ENCODE results near the gene RAB20.
A peak's percentile ranks its signal among the peaks of the same experiment; 100 is the strongest.
"Not testable (repeated sequence)": the region's sequence is repeated elsewhere in the genome, so short reads cannot be mapped to it uniquely, and the experiment has no call there.

Gene RAB20

DNA sequence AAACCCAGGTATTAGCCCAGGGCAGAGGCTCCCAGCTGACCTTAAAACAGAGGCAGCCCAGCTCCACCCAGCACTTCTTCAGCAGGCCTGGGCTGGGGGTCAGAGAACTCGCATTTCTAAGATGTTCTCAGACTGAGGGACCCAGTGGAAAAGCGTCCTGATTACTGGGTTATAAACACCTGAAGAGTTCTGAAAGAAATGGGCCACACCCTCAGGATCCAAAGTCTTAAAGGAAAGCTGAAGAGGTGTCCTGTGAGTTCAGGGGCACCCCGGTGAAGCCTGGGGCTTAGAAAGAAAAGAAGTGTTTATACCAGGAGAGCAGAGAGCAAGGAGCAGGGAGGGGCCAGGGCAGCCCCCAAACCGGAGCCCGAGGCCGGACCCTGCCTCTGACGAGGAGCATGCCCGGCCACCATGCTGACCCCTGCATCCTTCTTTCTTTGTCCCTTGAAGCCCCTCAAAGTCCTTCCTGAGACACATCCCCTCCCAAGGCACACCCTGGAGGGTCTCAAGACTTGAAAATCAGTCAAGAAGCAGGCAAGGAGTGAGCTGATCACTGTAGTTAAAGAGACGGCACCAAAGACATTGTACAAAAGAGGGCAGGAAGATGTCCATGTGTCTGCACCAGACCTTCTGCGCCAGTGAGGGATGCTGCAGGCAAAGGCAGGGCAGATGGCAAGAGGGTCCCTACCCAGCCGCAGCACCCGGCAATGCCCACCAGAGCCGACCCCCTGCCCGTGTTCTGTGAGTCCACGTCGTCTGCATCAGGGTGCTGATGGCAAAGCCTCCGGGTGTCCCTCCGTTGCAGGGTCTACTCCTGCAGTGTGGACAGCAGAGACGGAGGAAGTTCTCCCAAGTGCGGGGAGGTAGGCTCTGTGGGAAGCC, 10.6 kb upstream of the RAB20 start:
- no peak overlapping the region for H3K9ac ChIP-seq (ENCODE audit: low read depth, low read length)
- no peaks in the 10 kb centered on the region for H3K9me3 ChIP-seq (ENCODE audit: control insufficient read depth, insufficient read depth, low read length)
- no peaks in the 10 kb centered on the region for H3K36me3 ChIP-seq (ENCODE audit: control insufficient read depth, insufficient read depth, low read length)
- no peak overlapping the region for H3K4me3 ChIP-seq (ENCODE audit: low read depth, low read length)
- H3K27me3 ChIP-seq (ENCODE audit: control insufficient read depth, insufficient read depth, low read length), result no peaks in the 10 kb centered on the region
- H3K4me1 ChIP-seq (ENCODE audit: control insufficient read depth, insufficient read depth, low read length), result no peaks in the 10 kb centered on the region

DNA sequence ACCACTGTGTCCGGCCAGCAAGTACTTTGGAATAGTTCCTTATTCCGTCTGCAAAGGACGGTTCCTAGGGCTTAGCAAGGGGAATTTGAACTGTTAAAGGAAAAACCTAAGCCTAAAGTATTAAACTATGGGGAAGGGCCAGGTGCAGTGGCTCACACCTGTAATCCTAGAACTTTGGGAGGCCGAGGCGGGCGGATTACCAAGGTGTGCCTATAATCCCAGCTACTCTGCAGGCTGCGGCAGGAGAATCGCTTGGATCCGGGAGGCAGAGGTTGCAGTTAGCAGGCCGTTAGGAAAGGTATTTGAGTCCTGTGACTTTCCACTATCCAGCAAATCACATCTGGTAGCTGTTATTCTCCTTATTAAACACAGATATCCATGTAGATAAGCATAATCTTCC, 9.4 kb upstream of the RAB20 start:
- Histone ChIP-seq H3K4me1 (ENCODE audit: control insufficient read depth, insufficient read depth, low read length) (no peaks in the 10 kb centered on the region), H3K27me3 (ENCODE audit: control insufficient read depth, insufficient read depth, low read length) (no peaks in the 10 kb centered on the region), H3K9me3 (ENCODE audit: control insufficient read depth, insufficient read depth, low read length) (no peaks in the 10 kb centered on the region), H3K9ac (ENCODE audit: low read depth, low read length) (no peak overlapping the region), H3K4me3 (ENCODE audit: low read depth, low read length) (no peak overlapping the region), H3K36me3 (ENCODE audit: control insufficient read depth, insufficient read depth, low read length) (no peaks in the 10 kb centered on the region)

DNA sequence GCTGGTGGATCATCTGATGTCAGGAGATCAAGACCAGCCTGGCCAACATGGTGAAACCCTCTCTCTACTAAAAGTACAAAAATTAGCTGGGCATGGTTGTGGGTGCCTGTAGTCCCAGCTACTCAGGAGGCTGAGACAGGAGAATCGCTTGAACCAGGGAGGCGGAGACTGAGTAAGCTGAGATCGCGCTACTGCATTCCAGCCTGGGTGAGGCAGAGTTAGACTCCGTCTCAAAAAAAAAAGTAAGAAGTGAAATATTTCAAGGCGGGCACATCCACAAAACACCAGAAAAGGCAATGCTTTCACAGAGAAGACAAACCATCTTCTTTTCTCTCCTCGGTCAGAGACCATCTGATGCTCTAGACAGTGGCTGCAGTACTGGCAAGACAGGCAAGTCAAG, 8.4 kb upstream of the RAB20 start:
- H3K36me3 ChIP-seq (ENCODE audit: control insufficient read depth, insufficient read depth, low read length); H3K9ac ChIP-seq (ENCODE audit: low read depth, low read length); H3K9me3 ChIP-seq (ENCODE audit: control insufficient read depth, insufficient read depth, low read length); H3K4me3 ChIP-seq (ENCODE audit: low read depth, low read length); H3K4me1 ChIP-seq (ENCODE audit: control insufficient read depth, insufficient read depth, low read length); H3K27me3 ChIP-seq (ENCODE audit: control insufficient read depth, insufficient read depth, low read length): not testable (repeated sequence)

DNA sequence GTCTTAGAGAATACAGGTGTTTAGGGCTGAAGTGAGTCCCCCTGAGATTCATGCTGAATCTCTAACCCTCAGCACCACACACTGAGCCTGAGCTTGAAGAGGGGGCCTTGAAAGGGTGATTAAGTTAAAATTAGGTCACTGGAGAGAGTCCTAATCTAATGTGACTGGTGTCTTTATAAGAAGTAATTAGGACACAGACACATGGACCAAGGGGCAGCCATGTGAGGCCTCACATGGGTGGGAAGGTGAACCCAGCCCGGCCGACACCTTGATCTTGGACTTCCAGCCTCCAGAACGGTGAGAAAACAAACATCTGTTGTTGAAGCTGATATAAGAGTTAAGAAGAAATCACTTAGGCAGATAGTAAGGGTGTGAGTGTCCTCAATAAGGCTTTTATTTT, 7.1 kb upstream of the RAB20 start:
- H3K9ac ChIP-seq (ENCODE audit: low read depth, low read length), result no peak overlapping the region
- H3K9me3 ChIP-seq (ENCODE audit: control insufficient read depth, insufficient read depth, low read length), result no peaks in the 10 kb centered on the region
- H3K27me3 ChIP-seq (ENCODE audit: control insufficient read depth, insufficient read depth, low read length), result no peaks in the 10 kb centered on the region
- H3K36me3 ChIP-seq (ENCODE audit: control insufficient read depth, insufficient read depth, low read length), result no peaks in the 10 kb centered on the region
- peaks cover 3% of the 10 kb centered on the region for H3K4me1 ChIP-seq (ENCODE audit: control insufficient read depth, insufficient read depth, low read length)
- no peak overlapping the region for H3K4me3 ChIP-seq (ENCODE audit: low read depth, low read length)

DNA sequence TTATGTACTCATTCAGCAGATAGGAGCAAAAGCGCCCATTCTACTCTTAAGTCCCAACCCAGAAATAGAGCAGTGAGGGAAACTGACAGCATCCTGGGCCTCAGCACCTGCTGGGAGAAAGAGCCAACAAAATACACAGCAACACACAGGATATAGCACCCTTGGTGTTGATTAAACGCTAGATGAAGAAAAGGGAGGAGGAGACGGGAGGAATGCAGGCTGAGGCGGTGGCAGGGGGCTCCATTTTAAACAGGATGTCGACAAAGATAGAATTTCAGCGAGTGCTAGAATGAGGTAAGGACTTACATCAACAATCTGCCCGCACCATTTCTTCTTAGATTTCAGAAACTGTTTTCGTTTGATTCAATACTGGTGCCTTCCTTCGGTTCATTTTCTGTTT, 4.6 kb upstream of the RAB20 start:
- H3K27me3 ChIP-seq (ENCODE audit: control insufficient read depth, insufficient read depth, low read length), result peaks cover 5% of the 10 kb centered on the region
- no peak overlapping the region for H3K9ac ChIP-seq (ENCODE audit: low read depth, low read length)
- peaks cover 3% of the 10 kb centered on the region for H3K4me1 ChIP-seq (ENCODE audit: control insufficient read depth, insufficient read depth, low read length)
- H3K9me3 ChIP-seq (ENCODE audit: control insufficient read depth, insufficient read depth, low read length), result no peaks in the 10 kb centered on the region
- H3K4me3 ChIP-seq (ENCODE audit: low read depth, low read length), result no peak overlapping the region
- H3K36me3 ChIP-seq (ENCODE audit: control insufficient read depth, insufficient read depth, low read length), result no peaks in the 10 kb centered on the region

DNA sequence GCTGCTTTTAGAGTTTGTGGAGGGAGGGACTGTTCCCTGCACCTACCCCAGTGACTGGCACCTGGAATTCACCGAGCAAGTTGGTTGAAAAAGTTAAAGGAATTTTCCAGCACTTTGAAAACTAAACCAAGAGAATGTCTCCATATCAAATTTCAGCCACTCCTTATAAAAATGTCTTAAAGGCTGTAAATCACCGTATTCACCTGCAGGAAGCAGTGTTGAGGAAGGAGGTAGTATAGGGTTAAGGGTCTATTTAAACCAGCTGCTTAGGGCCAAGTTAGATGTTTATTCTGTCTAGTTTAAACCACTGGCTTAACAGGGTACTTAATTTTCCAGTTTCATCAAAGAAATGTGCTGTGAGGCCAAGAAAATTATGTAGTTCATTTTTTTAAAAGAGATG, 3.8 kb upstream of the RAB20 start:
- no peak overlapping the region for H3K9ac ChIP-seq (ENCODE audit: low read depth, low read length)
- peaks cover 9% of the 10 kb centered on the region for H3K27me3 ChIP-seq (ENCODE audit: control insufficient read depth, insufficient read depth, low read length)
- H3K36me3 ChIP-seq (ENCODE audit: control insufficient read depth, insufficient read depth, low read length), result no peaks in the 10 kb centered on the region
- no peak overlapping the region for H3K4me3 ChIP-seq (ENCODE audit: low read depth, low read length)
- H3K9me3 ChIP-seq (ENCODE audit: control insufficient read depth, insufficient read depth, low read length), result no peaks in the 10 kb centered on the region
- H3K4me1 ChIP-seq (ENCODE audit: control insufficient read depth, insufficient read depth, low read length), result peaks cover 3% of the 10 kb centered on the region

DNA sequence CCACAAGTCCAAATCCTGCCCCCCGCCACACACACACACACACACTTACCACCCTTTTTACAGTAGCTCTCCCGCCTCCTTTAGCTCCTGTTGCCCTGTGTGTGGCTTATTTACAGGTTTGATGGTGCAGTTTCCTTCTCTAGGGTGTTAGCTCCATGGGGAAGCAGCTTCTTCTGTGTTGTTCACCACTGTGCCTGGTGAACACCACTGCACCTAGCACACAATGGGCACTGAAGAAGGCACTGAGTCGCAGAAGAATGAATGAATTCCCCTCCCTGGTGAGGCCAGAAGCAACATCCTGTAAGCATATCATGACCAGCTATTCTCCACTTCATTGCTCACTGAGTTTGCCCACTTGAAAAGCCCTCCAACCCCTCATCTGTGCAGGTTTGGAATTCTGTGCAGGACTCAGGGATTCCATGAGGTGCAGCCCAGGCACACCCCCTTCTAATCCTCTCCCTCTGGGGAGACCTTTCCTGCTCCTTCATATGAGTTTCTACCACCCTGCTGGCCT, 3.0 kb upstream of the RAB20 start:
- Histone ChIP-seq H3K27me3 (ENCODE audit: control insufficient read depth, insufficient read depth, low read length) (peaks cover 9% of the 10 kb centered on the region), H3K4me3 (ENCODE audit: low read depth, low read length) (no peak overlapping the region), H3K4me1 (ENCODE audit: control insufficient read depth, insufficient read depth, low read length) (peaks cover 3% of the 10 kb centered on the region), H3K36me3 (ENCODE audit: control insufficient read depth, insufficient read depth, low read length) (no peaks in the 10 kb centered on the region), H3K9me3 (ENCODE audit: control insufficient read depth, insufficient read depth, low read length) (no peaks in the 10 kb centered on the region), H3K9ac (ENCODE audit: low read depth, low read length) (no peak overlapping the region)

DNA sequence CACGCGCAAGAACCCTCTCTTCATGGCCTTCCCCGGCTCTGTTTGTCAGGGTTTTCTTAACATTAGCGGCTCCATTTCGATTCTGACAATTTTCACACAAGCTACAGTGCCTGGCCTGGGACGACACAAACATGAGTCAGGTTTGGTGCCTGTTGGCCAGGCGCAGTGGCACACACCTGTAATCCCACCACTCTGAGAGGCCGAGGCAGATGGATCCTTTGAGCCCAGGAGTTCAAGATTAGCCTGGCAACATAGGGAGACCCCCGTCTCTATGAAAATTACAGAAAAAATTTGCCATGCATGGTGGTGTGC, 1.9 kb upstream of the RAB20 start:
- Histone ChIP-seq H3K4me3 (ENCODE audit: low read depth, low read length) (no peak overlapping the region), H3K36me3 (ENCODE audit: control insufficient read depth, insufficient read depth, low read length) (no peaks in the 10 kb centered on the region), H3K9me3 (ENCODE audit: control insufficient read depth, insufficient read depth, low read length) (no peaks in the 10 kb centered on the region), H3K4me1 (ENCODE audit: control insufficient read depth, insufficient read depth, low read length) (peaks cover 3% of the 10 kb centered on the region), H3K9ac (ENCODE audit: low read depth, low read length) (no peak overlapping the region), H3K27me3 (ENCODE audit: control insufficient read depth, insufficient read depth, low read length) (peaks cover 9% of the 10 kb centered on the region)

DNA sequence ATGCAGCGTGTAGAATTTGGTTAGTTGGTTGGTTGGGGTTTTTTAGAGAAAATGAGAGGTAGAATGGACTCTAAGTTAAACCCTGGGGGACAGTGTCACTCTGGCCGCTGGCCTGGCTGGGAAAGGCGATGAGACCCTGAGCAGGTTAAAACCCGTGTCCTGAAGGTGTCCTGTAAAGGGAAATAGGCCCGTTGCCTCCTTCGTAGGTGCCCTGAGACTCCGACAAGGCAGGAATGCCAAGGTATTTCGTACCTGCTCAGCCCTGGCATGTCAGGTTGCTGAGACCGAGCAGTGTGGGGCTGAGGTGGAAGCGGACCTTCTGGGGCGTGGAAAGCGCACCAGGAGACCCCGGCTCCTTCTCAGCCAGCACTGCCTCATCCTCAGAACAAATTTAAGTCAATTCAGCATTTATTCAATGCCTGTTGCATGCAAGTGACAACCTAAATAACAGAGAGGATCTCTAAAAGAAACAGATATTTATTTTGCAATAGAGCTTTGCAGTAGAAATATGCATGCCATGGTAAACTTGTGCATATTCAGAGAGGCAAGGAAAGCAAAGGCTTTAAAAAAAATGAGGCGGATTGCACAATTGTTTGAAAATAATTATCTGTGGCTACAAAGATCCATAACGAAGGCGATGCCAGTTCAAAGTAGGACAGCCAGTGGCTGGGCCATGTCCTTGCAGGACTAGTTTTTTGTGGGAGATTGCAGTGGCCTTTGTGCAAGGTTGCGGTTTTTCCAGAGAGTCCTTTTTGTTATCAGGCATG, 1.4 kb upstream of the RAB20 start:
- no peaks in the 10 kb centered on the region for H3K9me3 ChIP-seq (ENCODE audit: control insufficient read depth, insufficient read depth, low read length)
- peaks cover 3% of the 10 kb centered on the region for H3K36me3 ChIP-seq (ENCODE audit: control insufficient read depth, insufficient read depth, low read length)
- H3K9ac ChIP-seq (ENCODE audit: low read depth, low read length), result no peak overlapping the region
- H3K4me3 ChIP-seq (ENCODE audit: low read depth, low read length), result peak overlapping the region; percentile 82
- H3K4me1 ChIP-seq (ENCODE audit: control insufficient read depth, insufficient read depth, low read length), result peaks cover 3% of the 10 kb centered on the region
- peaks cover 9% of the 10 kb centered on the region for H3K27me3 ChIP-seq (ENCODE audit: control insufficient read depth, insufficient read depth, low read length)

DNA sequence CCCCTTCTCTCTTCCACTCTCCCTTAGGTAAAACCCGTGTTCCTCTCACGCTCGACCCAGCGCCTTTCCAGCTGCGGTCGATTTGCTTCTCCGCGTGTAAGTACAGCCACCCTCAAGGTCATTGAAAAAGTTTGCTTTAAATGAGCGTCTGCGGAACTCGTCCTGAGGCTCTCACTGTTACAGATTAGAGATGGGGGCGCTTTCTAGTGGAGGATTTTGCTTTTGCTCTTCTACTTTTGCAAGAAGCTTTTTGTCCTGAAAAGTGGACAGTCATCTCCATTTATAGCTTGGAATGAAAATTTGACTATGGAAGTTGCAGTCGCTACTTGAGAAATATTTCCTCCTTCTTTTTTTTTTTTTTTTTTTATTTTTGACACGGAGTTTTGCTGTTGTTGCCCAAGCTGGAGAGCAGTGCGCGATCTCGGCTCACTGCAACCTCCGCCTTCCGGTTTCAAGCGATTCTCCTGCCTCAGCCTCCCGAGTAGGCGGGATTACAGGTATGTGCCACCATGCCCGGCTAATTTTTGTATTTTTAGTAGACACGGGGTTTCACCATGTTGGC, 595 bp upstream of the RAB20 start:
- H3K9ac ChIP-seq (ENCODE audit: low read depth, low read length), result no peak overlapping the region
- H3K9me3 ChIP-seq (ENCODE audit: control insufficient read depth, insufficient read depth, low read length), result no peaks in the 10 kb centered on the region
- peak overlapping the region; percentile 82 for H3K4me3 ChIP-seq (ENCODE audit: low read depth, low read length)
- peaks cover 9% of the 10 kb centered on the region for H3K27me3 ChIP-seq (ENCODE audit: control insufficient read depth, insufficient read depth, low read length)
- H3K36me3 ChIP-seq (ENCODE audit: control insufficient read depth, insufficient read depth, low read length), result peaks cover 9% of the 10 kb centered on the region
- peaks cover 3% of the 10 kb centered on the region for H3K4me1 ChIP-seq (ENCODE audit: control insufficient read depth, insufficient read depth, low read length)

DNA sequence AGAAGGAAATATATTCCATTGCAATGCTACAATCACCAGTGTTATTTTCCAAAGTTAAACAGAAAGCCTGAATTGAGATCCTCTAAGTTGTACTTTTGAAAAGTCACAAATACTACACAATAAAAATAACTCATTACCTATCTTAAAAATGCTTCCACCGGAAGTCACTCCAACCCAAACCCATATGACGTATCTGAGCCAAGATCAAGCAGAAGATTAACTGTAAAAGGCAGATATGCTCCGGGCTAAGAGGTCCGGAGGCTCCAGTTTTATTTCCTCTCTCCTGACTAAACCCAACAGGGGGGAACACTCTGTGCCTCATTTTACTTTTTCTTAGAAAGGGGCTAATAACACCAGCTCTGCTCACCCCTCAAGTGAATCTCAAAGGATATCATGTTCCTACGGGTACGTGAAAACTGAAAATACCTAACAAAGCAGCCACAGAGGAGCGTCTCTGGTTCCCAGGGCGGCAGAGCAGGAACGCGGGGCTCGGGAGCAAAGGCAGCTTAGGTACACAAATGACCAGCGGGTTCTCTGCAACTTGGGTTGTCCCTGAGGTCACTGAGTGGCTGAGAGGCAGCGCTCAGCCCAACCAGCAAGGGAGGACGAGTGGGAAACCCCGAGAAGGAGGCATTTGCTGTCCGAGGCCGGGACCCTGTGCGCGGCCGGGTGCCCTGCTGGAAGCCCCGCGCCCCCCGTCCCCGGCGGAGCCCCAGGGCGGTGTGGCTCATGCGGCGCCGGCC, 750 bp downstream of the RAB20 start:
- Histone ChIP-seq H3K4me1 (ENCODE audit: control insufficient read depth, insufficient read depth, low read length) (peaks cover 3% of the 10 kb centered on the region), H3K36me3 (ENCODE audit: control insufficient read depth, insufficient read depth, low read length) (peaks cover 11% of the 10 kb centered on the region), H3K4me3 (ENCODE audit: low read depth, low read length) (peak overlapping the region; percentile 85), H3K27me3 (ENCODE audit: control insufficient read depth, insufficient read depth, low read length) (peaks cover 9% of the 10 kb centered on the region), H3K9ac (ENCODE audit: low read depth, low read length) (peak overlapping the region; percentile 83), H3K9me3 (ENCODE audit: control insufficient read depth, insufficient read depth, low read length) (no peaks in the 10 kb centered on the region)

All from iPS-15b (cell line).